Measurements from ENCODE around the gene ATRNL1.

GRCh38 chr10:115082506-115082905, 10.7 kb upstream of the ATRNL1 start:
- TF ChIP-seq EZH2 (IDR thresholded peaks at IDR 0.05; ENCODE audit: insufficient read depth, poor library complexity, severe bottlenecking) = no peak
- no peak for TF ChIP-seq EZH2phosphoT487 (IDR thresholded peaks at IDR 0.05; ENCODE audit: insufficient read depth, low read depth)
